H1 (cell line): Measurements from ENCODE around the gene ZNF599. TPM values are rescaled to one million over a fixed set of nuclear protein-coding genes. Genes with fewer than 3 reads are reported as not detected.

Experiments used
- CTCF ChIA-PET: fragments of 300-600 bp; sonication (Branson Sonifier 250); formaldehyde crosslinking; loops from one replicate; lab custom pipeline; 2021; ENCODE audit not compliant: partially characterized antibody; lab: Charles Lee
- POLR2A ChIA-PET: fragments of 300-600 bp; sonication (Branson Sonifier 250); formaldehyde crosslinking; loops from one replicate; lab custom pipeline; 2021; ENCODE audit warnings: inconsistent platforms; ENCODE audit not compliant: partially characterized antibody; lab: Charles Lee
- DNase-seq, 2 experiments: peaks; one replicate each; pipeline versions ENCODE4 v3.0.0 to v3.0.0-alpha.2; 2010 to 2022; ENCODE audit warnings: low spot score in 2 of 2, low read depth in 1 of 2, mixed read lengths in 1 of 2
- FAIRE-seq: peaks from 2 replicates; lab custom pipeline; 2011; peaks lifted over from hg19 to GRCh38; lab: Jason Lieb, UNC
- H2AFZ ChIP-seq: 2 replicates; pipeline ENCODE4 v1.8.1; 2012; ENCODE audit warnings: low read length, inconsistent platforms
- H2AK5ac ChIP-seq: 2 replicates; pipeline ENCODE4 v1.6.1; 2013; ENCODE audit warnings: low read depth, low read length
- H2BK120ac ChIP-seq: replicated peaks from 2 replicates; pipeline ENCODE3; 2013; ENCODE audit warnings: low read depth, low read length, inconsistent platforms
- H2BK12ac ChIP-seq: 2 replicates; pipeline ENCODE4 v1.6.1; 2013; ENCODE audit warnings: low read depth, low read length
- H2BK15ac ChIP-seq: 2 replicates; pipeline ENCODE4 v1.6.1; 2013; ENCODE audit warnings: low read length
- H2BK20ac ChIP-seq: 2 replicates; pipeline ENCODE4 v1.6.1; 2013; ENCODE audit warnings: low read length
- H2BK5ac ChIP-seq: 2 replicates; pipeline ENCODE4 v1.6.1; 2013; ENCODE audit warnings: low read depth, low read length
- H3K14ac ChIP-seq: 2 replicates; pipeline ENCODE4 v1.6.1; 2013; ENCODE audit warnings: inconsistent platforms; ENCODE audit not compliant: insufficient read length
- H3K18ac ChIP-seq: 2 replicates; pipeline ENCODE4 v1.6.1; 2013; ENCODE audit warnings: low read length; ENCODE audit errors: extremely low read depth
- H3K23ac ChIP-seq: 2 replicates; pipeline ENCODE4 v1.6.1; 2013; ENCODE audit warnings: inconsistent platforms; ENCODE audit not compliant: insufficient read length
- H3K23me2 ChIP-seq: 2 replicates; pipeline ENCODE4 v1.6.1; 2013; ENCODE audit warnings: low read depth, low read length
- H3K27ac ChIP-seq: 2 replicates; pipeline ENCODE4 v1.6.1; 2011; ENCODE audit warnings: low read depth, low read length, inconsistent platforms
- H3K27me3 ChIP-seq, 4 experiments: replicated peaks in 1 of 4; 1 replicate in 1 of 4; 2 replicates in 3 of 4; pipeline versions ENCODE4 v1.6.1 to v1.8.1; 2011 to 2013; ENCODE audit warnings: low read length in 3 of 4, mild to moderate bottlenecking in 3 of 4, inconsistent platforms in 2 of 4, mixed read lengths in 2 of 4, moderate library complexity in 1 of 4; ENCODE audit not compliant: control insufficient read depth in 3 of 4, insufficient read depth in 3 of 4; ENCODE audit errors: extremely low read depth in 1 of 4
- H3K36me3 ChIP-seq, 4 experiments: 2 replicates each; pipeline versions ENCODE4 v1.6.1 to v1.8.1; 2011 to 2013; ENCODE audit warnings: mild to moderate bottlenecking in 4 of 4, low read length in 3 of 4, moderate library complexity in 2 of 4, control low read depth in 1 of 4, inconsistent platforms in 1 of 4; ENCODE audit not compliant: insufficient read depth in 4 of 4, control insufficient read depth in 2 of 4
- H3K4ac ChIP-seq: replicated peaks from 2 replicates; pipeline ENCODE3; 2013; ENCODE audit warnings: low read length, low read depth, mixed read lengths, inconsistent platforms; ENCODE audit not compliant: insufficient read length
- H3K4me1 ChIP-seq, 4 experiments: replicated peaks in 1 of 4; 1 replicate in 1 of 4; 2 replicates in 3 of 4; pipeline versions ENCODE4 v1.6.1 to v1.8.1; 2011 to 2013; ENCODE audit warnings: low read length in 3 of 4, inconsistent platforms in 2 of 4, mixed read lengths in 1 of 4; ENCODE audit not compliant: insufficient read depth in 4 of 4, control insufficient read depth in 3 of 4
- H3K4me2 ChIP-seq, 2 experiments: 2 replicates each; pipeline versions ENCODE4 v1.6.1 to v1.8.1; 2011 to 2013; ENCODE audit warnings: low read depth in 2 of 2, low read length in 2 of 2, control low read depth in 1 of 2, inconsistent platforms in 1 of 2, mild to moderate bottlenecking in 1 of 2; ENCODE audit not compliant: insufficient read depth in 1 of 2
- H3K4me3 ChIP-seq, 4 experiments: fragments of 200-600, 300-600 bp in 1 of 4; sonication (generic), shearing (Covaris generic), sonication (Bioruptor Twin) in 1 of 4; 2 replicates each; pipeline versions ENCODE4 v1.5.1 to v1.8.1; 2011 to 2016; ENCODE audit warnings: low read length in 4 of 4, low read depth in 3 of 4, control low read depth in 2 of 4, inconsistent platforms in 2 of 4, mild to moderate bottlenecking in 2 of 4, mixed read lengths in 1 of 4, moderate library complexity in 1 of 4; ENCODE audit not compliant: insufficient read depth in 2 of 4; ENCODE audit errors: extremely low read depth in 1 of 4
- H3K56ac ChIP-seq: replicated peaks from 2 replicates; pipeline ENCODE3; 2013; ENCODE audit warnings: low read depth, mild to moderate bottlenecking, mixed read lengths, low read length, inconsistent platforms; ENCODE audit not compliant: insufficient read length
- H3K79me1 ChIP-seq: 2 replicates; pipeline ENCODE4 v1.6.1; 2013; ENCODE audit warnings: low read depth, low read length, control low read depth
- H3K79me2 ChIP-seq, 2 experiments: 2 replicates each; pipeline versions ENCODE4 v1.6.1 to v1.8.1; 2012 to 2013; ENCODE audit warnings: low read length in 2 of 2, mild to moderate bottlenecking in 2 of 2, inconsistent platforms in 1 of 2; ENCODE audit not compliant: insufficient read depth in 2 of 2, control insufficient read depth in 1 of 2
- H3K9ac ChIP-seq, 4 experiments: replicated peaks in 1 of 4; 1 replicate in 1 of 4; 2 replicates in 3 of 4; pipeline versions ENCODE4 v1.6.1 to v1.8.1; 2011 to 2013; ENCODE audit warnings: low read depth in 3 of 4, low read length in 3 of 4, control low read depth in 2 of 4, mild to moderate bottlenecking in 2 of 4, moderate library complexity in 2 of 4, inconsistent platforms in 1 of 4; ENCODE audit errors: extremely low read depth in 1 of 4
- H3K9me3 ChIP-seq, 2 experiments: 2 replicates each; pipeline versions ENCODE4 v1.6.1 to v1.8.1; 2012 to 2013; ENCODE audit warnings: mild to moderate bottlenecking in 2 of 2, moderate library complexity in 2 of 2, control low read depth in 1 of 2, inconsistent platforms in 1 of 2, low read depth in 1 of 2, low read length in 1 of 2, mixed read lengths in 1 of 2; ENCODE audit not compliant: insufficient read depth in 2 of 2
- H4K20me1 ChIP-seq, 2 experiments: replicated peaks in 1 of 2; 2 replicates each; pipeline versions ENCODE3 to v1.8.1; 2011 to 2013; ENCODE audit warnings: inconsistent platforms in 2 of 2, low read length in 2 of 2, mild to moderate bottlenecking in 1 of 2; ENCODE audit not compliant: insufficient read depth in 2 of 2, control insufficient read depth in 1 of 2
- H4K5ac ChIP-seq: 2 replicates; pipeline ENCODE4 v1.6.1; 2013; ENCODE audit warnings: low read length, low read depth, mixed read lengths, inconsistent platforms; ENCODE audit not compliant: insufficient read length
- H4K8ac ChIP-seq: 2 replicates; pipeline ENCODE4 v1.8.0; 2013; ENCODE audit warnings: mild to moderate bottlenecking, moderate library complexity, low read length, inconsistent platforms; ENCODE audit not compliant: insufficient read depth; ENCODE audit errors: extremely low read depth
- H4K91ac ChIP-seq: replicated peaks from 2 replicates; pipeline ENCODE3; 2013; ENCODE audit warnings: low read length, mixed read lengths, inconsistent platforms; ENCODE audit not compliant: insufficient read length
- BACH1 ChIP-seq: IDR thresholded peaks from 2 replicates; pipeline ENCODE4 v1.6.1; 2012; ENCODE audit warnings: low read length, improper control_type of control experiment
- CEBPB ChIP-seq: IDR thresholded peaks from 2 replicates; pipeline ENCODE4 v1.6.1; 2012; ENCODE audit warnings: low read depth, low read length
- CHD2 ChIP-seq: IDR thresholded peaks from 2 replicates; pipeline ENCODE4 v1.6.1; 2012; ENCODE audit warnings: low read length, improper control_type of control experiment
- GTF2F1 ChIP-seq: IDR thresholded peaks from 2 replicates; pipeline ENCODE4 v1.6.1; 2012; ENCODE audit warnings: low read depth, low read length, improper control_type of control experiment, borderline replicate concordance
- KDM1A ChIP-seq: fragments of 200-600, 300-600 bp; sonication (generic); IDR thresholded peaks from 2 replicates; pipeline ENCODE4 v1.7.1; 2016; ENCODE audit warnings: mild to moderate bottlenecking, low read length, borderline replicate concordance
- NRF1 ChIP-seq: IDR thresholded peaks from 2 replicates; pipeline ENCODE4 v1.6.1; 2011; ENCODE audit warnings: mild to moderate bottlenecking, low read depth, low read length, improper control_type of control experiment
- PHF8 ChIP-seq: fragments of 200-600 bp; sonication (generic); conservative IDR thresholded peaks from 2 replicates; pipeline ENCODE4 v1.7.1; 2012; ENCODE audit warnings: low read depth, mild to moderate bottlenecking, inconsistent platforms, low read length, moderate library complexity
- RAD21 ChIP-seq, 2 experiments: IDR thresholded peaks in 1 of 2; conservative IDR thresholded peaks in 1 of 2; 2 replicates each; pipeline ENCODE4 v1.6.1; 2011; ENCODE audit warnings: low read depth in 2 of 2, low read length in 2 of 2, improper control_type of control experiment in 1 of 2, inconsistent platforms in 1 of 2, mild to moderate bottlenecking in 1 of 2, moderate library complexity in 1 of 2
- TBP ChIP-seq: IDR thresholded peaks from 2 replicates; pipeline ENCODE4 v1.6.1; 2011; ENCODE audit warnings: low read depth, low read length, improper control_type of control experiment
- TCF12 ChIP-seq: IDR thresholded peaks from 2 replicates; pipeline ENCODE4 v1.6.1; 2011; ENCODE audit warnings: low read depth, mild to moderate bottlenecking, low read length
- WGBS, 2 experiments: shearing (Covaris generic) in 1 of 2; methylation state at CpG; one replicate each; pipeline versions ENCODE4 v1.1.6 to v1.1.7; 2013 to 2015; ENCODE audit warnings: low lambda C conversion rate in 2 of 2, mixed read lengths in 2 of 2, inconsistent platforms in 1 of 2, low coverage in 1 of 2, missing lambda C conversion rate in 1 of 2; ENCODE audit not compliant: insufficient replicate concordance in 2 of 2, insufficient coverage in 1 of 2, insufficient read length in 1 of 2; ENCODE audit errors: extremely low coverage in 1 of 2, missing lambda C conversion rate in 1 of 2; 5-methylcytosine and 5-hydroxymethylcytosine counted together
- polyA plus RNA-seq, 7 experiments: library from polyadenylated mRNA; depleted of rRNA in 3 of 7; stranded (reverse) in 5 of 7; unstranded in 2 of 7; fragments of >200 nt in 5 of 7; fragments of 200-250 nt in 2 of 7; gene quantifications; 1 replicate in 5 of 7; 2 replicates in 1 of 7; 4 replicates in 1 of 7; pipeline versions ENCODE4 v1.2.1 to v1.2.3, GENCODE V29; 2011 to 2013; ENCODE audit warnings: missing spikeins in 2 of 7, mixed read lengths in 2 of 7
- total RNA-seq: library from RNA; stranded (reverse); fragmentation: NEBNext Ultra II Directional; extraction: Animal tissue kit (Norgen Biotek cat#: 25700); gene quantifications from 2 replicates; pipeline ENCODE4 v1.2.1, GENCODE V29; 2021

ZNF599 gene
- total and polyA plus RNA-seq, 2 of the 8 experiments (the other 6 are each of a cell fraction or from before 2014, with no cell fraction given) = 4.8 to 5.4 TPM

GRCh38 chr19:34766386-34766785, 6.6 kb downstream of the ZNF599 start:
- Histone ChIP-seq H4K8ac (no peak overlapping the region), H3K79me2 (no peaks in the 10 kb centered on the region), H2BK20ac (no peak overlapping the region), H4K91ac (no peak overlapping the region), H2AK5ac (no peak overlapping the region), H3K56ac (no peak overlapping the region), H4K5ac (no peak overlapping the region)
- WGBS, 2 experiments = 92% methylated on average over 2 of the region's 2 CpGs; no CpG with 5 or more reads in 1 of the 2 experiments
- no peak for FAIRE-seq
- POLR2A ChIA-PET = no interaction called here
- CTCF ChIA-PET = interaction anchor here (2.1 kb wide), 1 partner anchor 72 kb away, joined by 4 read pairs; no protein-coding TSS in a partner anchor
- TF ChIP-seq NRF1 = no peak
- no peak for TF ChIP-seq PHF8
- no peak for TF ChIP-seq CHD2
- TF ChIP-seq TBP = no peak
- TF ChIP-seq RAD21 (IDR thresholded peaks at IDR 0.05 in 1 of 2, conservative IDR thresholded peaks at IDR 0.05 in 1 of 2; ENCODE audit: low read depth in 2 of 2, low read length in 2 of 2) = no peak
- no peak for TF ChIP-seq GTF2F1
- TF ChIP-seq KDM1A = no peak
- no peak for TF ChIP-seq CEBPB
- no peak for TF ChIP-seq BACH1
- TF ChIP-seq TCF12 = no peak
- TF ChIP-seq, all 59 proteins: peak for 0
- H3K23me2 ChIP-seq = no peaks in the 10 kb centered on the region
- no peaks in the 10 kb centered on the region for H3K79me1 ChIP-seq
- no peak overlapping the region for H2AFZ ChIP-seq
- no peaks in the 10 kb centered on the region for H3K27me3 ChIP-seq
- H3K18ac ChIP-seq = no peak overlapping the region
- H3K9ac ChIP-seq = no peak overlapping the region
- H3K23ac ChIP-seq = no peak overlapping the region
- no peak overlapping the region for H3K14ac ChIP-seq
- H2BK12ac ChIP-seq = no peak overlapping the region
- H3K9me3 ChIP-seq = peaks cover 18 to 31% of the 10 kb centered on the region in 2 experiments; a peak in 3 of 4 replicates
- H3K27ac ChIP-seq = no peak overlapping the region
- no peak overlapping the region for H3K4ac ChIP-seq
- H2BK5ac ChIP-seq = no peak overlapping the region
- no peaks in the 10 kb centered on the region for H4K20me1 ChIP-seq
- H2BK15ac ChIP-seq = no peak overlapping the region
- no peak for DNase-seq
- no peak overlapping the region for H3K4me3 ChIP-seq
- peaks cover 0 to 23% (median 9%) of the 10 kb centered on the region in 4 experiments; a peak in 5 of 8 replicates for H3K36me3 ChIP-seq
- H2BK120ac ChIP-seq = no peak overlapping the region
- H3K4me2 ChIP-seq = no peak overlapping the region
- no peaks in the 10 kb centered on the region for H3K4me1 ChIP-seq
